NCI-H1930 (cell line): ENCODE data around the gene JUND.
A peak's percentile ranks its signal among the peaks of the same experiment; 100 is the strongest.
"Not testable (repeated sequence)": the region's sequence is repeated elsewhere in the genome, so short reads cannot be mapped to it uniquely, and the experiment has no call there.

Source experiments
- DNase-seq, 2 experiments: peaks; one replicate each; lab custom pipeline; 2025; lab: John Stamatoyannopoulos, UW

Gene JUND

GRCh38 chr19:18281082-18282020 is at the start of gene JUND:
JUND (minus strand) TSS chr19:18281622; CDS start chr19:18281484, 138 bp downstream.
- peak; percentile 88 to 93 for DNase-seq

DNA sequence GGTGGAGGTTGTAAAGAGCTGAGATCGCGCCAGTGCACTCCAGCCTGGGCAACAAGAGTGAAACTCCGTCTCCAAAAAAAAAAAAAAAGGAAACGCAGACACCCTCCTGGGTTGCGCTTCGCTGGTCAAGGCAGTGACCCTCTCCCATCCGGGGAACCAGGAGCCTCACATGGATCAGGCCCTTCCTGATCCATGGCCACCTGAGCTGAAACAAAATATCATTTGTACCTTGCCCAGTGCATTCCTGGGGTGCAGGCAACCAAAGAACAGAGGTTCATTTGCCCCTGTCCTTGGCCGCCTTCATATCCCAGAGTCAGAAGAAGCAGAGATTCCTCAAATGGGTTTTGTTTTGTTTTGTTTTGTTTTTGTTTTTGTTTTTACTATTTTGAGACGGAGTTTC is 49.4 kb upstream of the JUND start:
- DNase-seq = no peak

GRCh38 chr19:18329035-18329376 is 47.6 kb upstream of the JUND start:
- DNase-seq = no peak

DNA sequence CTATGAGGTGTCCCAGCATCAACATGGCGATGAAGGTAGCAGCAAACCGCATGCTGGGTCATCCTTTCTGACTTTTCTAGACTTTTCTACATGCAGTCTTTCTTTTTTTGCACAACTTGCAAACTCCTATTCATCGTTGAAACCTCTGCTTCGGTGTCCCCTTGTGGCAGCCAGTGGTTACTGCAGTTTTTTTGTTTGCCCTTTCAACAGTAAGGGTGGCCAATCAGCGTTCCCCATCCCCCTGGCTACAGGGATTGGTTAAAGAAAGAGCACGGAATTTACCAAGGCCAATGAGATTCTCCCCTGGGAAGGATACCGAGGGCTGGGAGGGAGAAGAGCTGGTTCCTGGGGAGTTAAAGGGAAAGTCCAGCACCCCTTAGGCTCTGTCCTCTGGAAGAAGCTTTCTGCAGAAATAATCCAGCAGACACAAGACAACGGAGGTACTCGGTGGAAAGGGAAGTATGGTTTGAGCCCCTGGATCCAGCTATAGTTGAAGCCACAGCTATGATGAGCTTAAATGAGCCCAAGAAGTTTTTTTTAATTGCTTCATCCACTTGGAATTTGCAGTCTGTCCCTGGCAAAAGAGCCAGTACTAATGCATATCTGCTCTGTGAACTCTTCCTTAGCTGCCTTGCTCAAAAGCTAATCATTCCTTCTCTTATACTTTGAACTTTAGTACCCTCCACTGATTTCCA is 47.1 kb upstream of the JUND start:
- peak; percentile 83 to 86 for DNase-seq

DNA sequence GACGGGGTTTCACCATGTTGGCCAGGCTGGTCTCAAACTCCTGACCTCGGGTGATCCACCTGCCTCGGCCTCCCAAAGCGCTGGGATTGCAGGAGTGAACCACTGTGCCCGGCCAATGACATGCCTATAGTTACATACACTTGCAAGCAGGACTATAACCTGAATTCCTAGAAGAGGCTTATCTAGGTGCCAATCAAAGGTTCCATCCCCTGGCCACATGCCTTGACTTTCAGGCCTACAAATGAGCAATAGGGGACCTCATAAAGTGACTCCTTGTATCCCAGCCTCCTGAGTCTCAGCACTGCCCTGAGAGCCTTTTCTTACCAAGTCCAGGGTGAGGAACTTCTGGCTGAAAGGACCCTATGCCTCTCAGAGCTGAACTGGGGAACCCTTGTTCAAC is 45.4 kb upstream of the JUND start:
- DNase-seq = no peak

DNA sequence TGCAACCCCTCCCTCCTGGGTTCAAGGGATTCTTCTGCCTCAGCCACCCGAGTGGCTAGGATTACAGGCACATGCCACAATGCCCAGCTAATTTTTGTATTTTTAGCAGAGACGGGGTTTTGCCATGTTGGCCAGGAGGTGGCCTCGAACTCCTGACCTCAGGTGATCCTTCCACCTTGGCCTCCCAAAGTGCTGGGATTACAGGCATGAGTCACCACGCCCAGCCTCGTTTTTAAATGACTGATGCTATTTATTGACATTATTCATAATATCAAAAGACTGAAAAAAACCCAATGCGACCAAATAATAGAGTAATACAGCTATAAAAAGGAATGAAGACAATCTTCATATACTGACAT is 42.9 kb upstream of the JUND start:
- not testable (repeated sequence) for DNase-seq

DNA sequence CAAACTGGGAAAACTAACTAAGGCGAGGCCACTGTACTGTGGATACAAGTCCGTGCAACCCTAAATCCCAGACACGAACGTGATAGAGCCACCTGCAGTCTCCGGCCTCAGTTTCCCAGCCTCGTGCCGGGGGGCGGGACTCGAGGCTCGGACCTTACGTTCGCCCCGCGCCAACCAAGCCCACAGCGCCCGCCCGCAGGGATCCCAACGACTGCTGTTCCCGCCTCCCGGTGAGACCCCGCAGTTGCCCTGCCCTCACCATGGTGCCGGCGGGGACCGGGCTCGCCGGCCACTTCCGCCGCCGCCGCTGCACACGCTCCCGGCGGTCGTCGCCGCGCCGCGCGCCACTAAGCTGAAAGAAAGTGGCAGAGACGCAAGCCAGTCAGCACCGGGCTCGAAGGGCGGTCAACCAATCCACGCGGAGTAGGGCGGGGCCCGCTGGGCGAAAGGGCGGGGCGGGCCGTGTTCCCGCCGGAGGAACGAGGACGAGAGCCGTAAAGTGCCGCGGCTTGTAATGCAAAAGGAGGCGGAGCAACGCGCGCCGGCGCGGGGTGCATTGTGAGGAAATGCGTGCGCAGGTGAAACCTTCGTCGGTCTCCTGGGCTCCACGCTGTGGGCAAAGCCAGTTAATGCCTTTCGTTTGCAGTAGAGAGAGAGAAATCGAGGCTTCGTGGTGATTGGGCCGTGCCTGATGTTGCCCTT is 41.5 kb upstream of the JUND start, which contains the start of gene LSM4:
Gene LSM4 (minus strand): TSS at position 318 of the 702 bp plus-strand sequence. CDS start 56 bp downstream, at position 262.
- DNase-seq = peak; percentile 85 to 97

DNA sequence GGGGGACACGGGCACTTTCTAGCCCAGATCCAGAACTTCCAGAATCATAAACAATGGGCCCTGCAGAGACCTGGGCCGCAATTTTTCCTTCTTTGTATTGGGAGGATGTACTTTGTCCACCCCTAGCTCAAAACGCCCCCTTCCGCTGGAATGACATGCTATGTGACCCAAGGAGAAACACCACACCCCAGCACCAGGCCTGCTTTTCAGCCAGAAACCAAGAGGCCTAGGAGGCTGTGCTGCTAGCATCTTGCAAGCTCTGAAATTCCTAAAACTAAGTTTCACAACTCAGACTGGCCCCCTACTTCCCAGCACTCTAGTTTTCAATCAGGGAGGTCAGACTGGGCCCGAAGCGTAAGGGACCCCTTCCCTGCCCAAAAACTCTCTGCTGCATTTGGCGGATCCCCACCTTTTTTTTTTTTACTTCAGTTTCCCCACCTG is 40.9 kb upstream of the JUND start:
- no peak for DNase-seq

- no peak for DNase-seq
These were observed 40.3 kb upstream of the JUND start for GRCh38 chr19:18321734-18322102.

DNA sequence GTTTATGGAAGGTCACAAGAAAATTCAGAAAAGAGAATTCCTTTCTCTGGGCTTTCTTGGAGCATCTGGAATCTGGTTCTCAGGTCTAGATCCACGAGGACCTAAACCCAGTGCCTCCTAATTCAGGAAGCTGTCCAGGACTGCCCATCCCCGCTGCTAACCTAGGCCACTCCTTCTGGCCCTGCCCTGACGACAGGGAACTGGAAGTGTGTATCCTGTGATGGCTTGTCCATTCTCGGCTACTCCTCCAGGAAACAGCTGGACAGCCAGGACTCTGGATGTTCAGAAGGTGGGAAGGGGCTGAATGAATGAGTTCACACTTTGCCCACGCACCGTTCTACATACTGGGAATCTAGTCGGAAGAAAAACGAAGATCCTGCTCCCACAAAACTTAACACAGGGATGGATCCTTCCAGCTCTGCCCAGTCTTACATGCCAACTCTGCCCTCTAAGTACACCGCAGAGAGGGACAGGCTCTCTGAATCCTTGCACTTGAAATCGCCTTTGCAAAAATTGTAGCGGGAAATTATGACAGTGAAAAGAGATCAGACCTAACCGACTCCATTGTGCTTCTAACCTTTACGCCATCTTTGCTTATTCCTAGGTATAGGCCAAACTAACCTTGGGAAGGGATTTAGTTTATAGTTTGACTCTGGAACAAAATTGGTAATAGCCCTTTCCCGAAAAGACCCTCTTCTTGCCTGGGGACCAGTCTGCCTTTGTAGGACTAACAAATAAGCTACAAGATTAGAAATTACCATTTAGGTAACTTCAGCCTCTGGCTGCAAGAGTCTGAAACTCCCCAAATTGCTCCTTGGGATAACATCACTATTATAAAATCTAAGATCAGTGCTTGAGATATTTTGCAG is 39.7 kb upstream of the JUND start:
- no peak for DNase-seq

DNA sequence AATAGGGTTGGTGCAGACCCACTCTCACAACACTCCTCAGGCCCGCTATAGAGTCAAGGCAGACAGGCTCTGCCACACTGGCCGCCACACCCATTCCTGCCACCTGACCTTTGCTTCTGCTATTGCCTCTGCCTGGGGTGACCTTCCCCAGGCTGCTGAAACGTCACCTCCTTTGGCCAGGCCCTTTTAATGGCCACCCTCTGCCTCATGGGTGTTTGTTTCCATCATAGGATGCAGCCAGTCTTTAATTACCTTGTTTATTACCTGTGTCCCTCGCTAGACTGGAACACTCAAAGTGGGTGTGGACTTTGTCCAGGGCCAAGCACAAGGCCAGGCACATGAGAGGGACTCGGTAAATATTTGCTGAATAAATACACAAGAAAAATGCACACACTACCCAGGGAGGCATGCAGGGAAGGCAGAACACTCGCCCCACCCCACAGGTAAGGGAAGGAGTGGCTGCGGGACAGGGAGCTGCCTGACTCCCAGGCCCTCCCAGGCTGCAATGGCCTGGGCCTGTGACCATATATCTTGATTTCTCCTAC is 38.2 kb upstream of the JUND start:
- no peak for DNase-seq

DNA sequence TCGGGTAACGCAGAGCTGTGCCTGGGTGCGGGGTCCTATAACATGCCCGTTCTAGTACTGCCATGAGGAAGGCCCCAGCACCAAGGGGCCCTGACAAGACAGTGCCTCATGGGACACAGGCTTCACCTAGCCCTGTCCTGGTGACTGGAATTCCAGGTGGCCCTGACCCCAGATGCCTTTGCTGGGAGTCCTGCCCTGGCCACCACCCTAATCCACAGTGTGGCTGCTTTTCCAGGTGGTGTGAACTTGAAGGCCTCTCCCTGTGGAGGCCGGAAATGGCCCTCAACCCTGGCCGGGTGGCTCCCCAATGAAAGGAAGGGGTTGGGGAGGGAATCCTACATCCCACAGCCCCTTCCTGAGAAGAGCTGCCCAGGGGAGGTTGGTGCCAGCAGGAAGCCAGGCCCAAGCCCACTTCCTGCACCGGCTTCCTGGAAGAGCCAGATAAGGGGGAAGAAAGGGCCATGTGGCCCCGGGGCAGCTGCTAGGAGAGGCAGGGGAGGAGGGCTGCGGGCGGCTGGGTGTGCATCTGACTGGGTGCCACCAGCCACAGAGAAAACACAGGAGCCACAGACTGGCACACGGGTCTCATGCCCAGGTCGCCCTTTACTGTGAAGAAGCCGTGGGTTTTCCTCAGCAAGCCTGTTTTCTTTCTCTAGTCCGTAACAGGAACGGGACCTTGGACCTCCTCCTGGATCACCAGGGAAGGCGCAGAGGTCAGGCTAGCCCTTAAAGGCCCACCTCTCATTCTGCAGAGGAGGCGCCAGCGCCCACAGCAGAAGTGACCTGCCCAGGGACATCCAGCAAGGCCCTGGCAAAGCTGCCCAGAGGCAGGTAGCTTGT is 36.8 kb upstream of the JUND start:
- DNase-seq = no peak

GRCh38 chr19:18313398-18313797 is 32.0 kb upstream of the JUND start:
- DNase-seq = no peak

- no peak for DNase-seq
These were observed 30.7 kb upstream of the JUND start for GRCh38 chr19:18312092-18312534.

GRCh38 chr19:18311502-18312091 is 30.2 kb upstream of the JUND start:
- DNase-seq = no peak

DNA sequence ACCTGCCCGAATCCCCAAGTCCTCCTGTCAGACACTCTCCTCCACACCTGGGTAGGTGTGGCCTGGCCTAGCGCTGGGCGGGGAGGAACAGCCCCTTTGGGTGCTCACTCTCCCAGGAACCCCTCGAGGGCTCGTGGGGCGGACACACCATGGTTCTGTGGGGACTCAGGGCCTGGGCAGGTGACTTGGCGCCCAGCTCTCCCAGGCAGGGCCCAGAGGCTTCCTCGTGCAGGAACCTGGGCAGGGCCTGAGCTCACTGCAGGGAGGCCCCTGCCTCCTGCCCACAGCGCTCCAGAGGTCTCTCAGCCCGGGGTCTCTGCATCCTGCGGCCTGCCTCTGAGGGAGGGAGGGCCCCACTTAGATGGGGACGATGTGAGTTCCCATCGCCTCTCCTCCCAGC is 29.5 kb upstream of the JUND start:
- no peak for DNase-seq

- no peak for DNase-seq
These were observed 28.9 kb upstream of the JUND start for GRCh38 chr19:18310118-18310909.

- DNase-seq = no peak
These were observed 28.2 kb upstream of the JUND start for GRCh38 chr19:18309525-18310064.

DNA sequence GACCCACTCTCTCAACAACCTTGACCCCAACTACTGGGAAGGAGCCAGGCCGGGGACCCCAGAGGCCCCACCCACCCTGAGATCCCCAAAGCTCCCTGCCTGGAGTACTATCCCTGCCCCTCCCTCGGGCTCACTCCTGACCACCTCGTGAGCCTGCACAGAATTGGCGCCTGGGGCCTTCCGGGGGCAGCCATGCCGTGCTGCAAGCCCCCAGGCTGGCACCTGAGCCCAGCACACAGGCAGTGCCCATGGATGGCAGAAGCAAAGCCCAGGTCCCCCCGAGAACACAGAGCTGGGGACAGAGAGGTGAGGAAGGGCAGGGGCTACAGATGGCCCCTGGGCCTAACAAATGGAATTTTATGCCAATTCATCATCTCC is 27.5 kb upstream of the JUND start:
- DNase-seq = no peak
